IPS-11a (cell line): ENCODE data around the gene METTL9.
"Not testable (repeated sequence)": the region's sequence is repeated elsewhere in the genome, so short reads cannot be mapped to it uniquely, and the experiment has no call there.

Experiments used
- H3K4me3 ChIP-seq: one replicate; pipeline ENCODE4 v1.5.1; 2013; ENCODE audit warnings: low read depth, low read length, control low read depth

Gene METTL9

GRCh38 chr16:21656795-21657768 is 57.7 kb downstream of the METTL9 start:
- no peak overlapping the region for H3K4me3 ChIP-seq

GRCh38 chr16:21659124-21659523 is 59.7 kb downstream of the METTL9 start:
- no peak overlapping the region for H3K4me3 ChIP-seq

- peak within 1 kb of the TSS; percentile 8 for H3K4me3 ChIP-seq
Measured at GRCh38 chr16:21663889-21664647, 64.7 kb downstream of the METTL9 start, which contains the start of gene OTOA. OTOA (plus strand) TSS chr16:21663968; CDS start chr16:21678515, 14,547 bp downstream.

- H3K4me3 ChIP-seq: no peak overlapping the region
Measured at GRCh38 chr16:21664801-21665492, 65.6 kb downstream of the METTL9 start.

GRCh38 chr16:21666772-21667171 is 67.4 kb downstream of the METTL9 start:
- no peak overlapping the region for H3K4me3 ChIP-seq

GRCh38 chr16:21667575-21667974 is 68.2 kb downstream of the METTL9 start:
- no peak overlapping the region for H3K4me3 ChIP-seq

GRCh38 chr16:21673469-21673868 is 74.1 kb downstream of the METTL9 start:
- no peak overlapping the region for H3K4me3 ChIP-seq

GRCh38 chr16:21674456-21674855 is 75.1 kb downstream of the METTL9 start:
- H3K4me3 ChIP-seq: not testable (repeated sequence)

GRCh38 chr16:21680714-21681113 is 81.3 kb downstream of the METTL9 start:
- not testable (repeated sequence) for H3K4me3 ChIP-seq

- H3K4me3 ChIP-seq: no peak overlapping the region
Measured at GRCh38 chr16:21683184-21683583, 83.8 kb downstream of the METTL9 start.

- no peak overlapping the region for H3K4me3 ChIP-seq
Measured at GRCh38 chr16:21684199-21684598, 84.8 kb downstream of the METTL9 start.

- no peak overlapping the region for H3K4me3 ChIP-seq
Measured at GRCh38 chr16:21685034-21685455, 85.7 kb downstream of the METTL9 start.

GRCh38 chr16:21689107-21689506 is 89.7 kb downstream of the METTL9 start:
- H3K4me3 ChIP-seq: no peak overlapping the region

GRCh38 chr16:21690967-21691366 is 91.6 kb downstream of the METTL9 start:
- not testable (repeated sequence) for H3K4me3 ChIP-seq

- H3K4me3 ChIP-seq: no peak overlapping the region
Measured at GRCh38 chr16:21694609-21695008, 95.2 kb downstream of the METTL9 start.

GRCh38 chr16:21697032-21697431 is 97.7 kb downstream of the METTL9 start:
- no peak overlapping the region for H3K4me3 ChIP-seq

- H3K4me3 ChIP-seq: no peak overlapping the region
Measured at GRCh38 chr16:21698169-21699032, 99.0 kb downstream of the METTL9 start.

GRCh38 chr16:21701271-21701670 is 101.9 kb downstream of the METTL9 start:
- no peak overlapping the region for H3K4me3 ChIP-seq

- no peak overlapping the region for H3K4me3 ChIP-seq
Measured at GRCh38 chr16:21702276-21702675, 102.9 kb downstream of the METTL9 start.

- no peak overlapping the region for H3K4me3 ChIP-seq
Measured at GRCh38 chr16:21703156-21703555, 103.8 kb downstream of the METTL9 start.
